ENCODE results near the gene CCDC154. TPM values are rescaled to one million over a fixed set of nuclear protein-coding genes. Genes with fewer than 3 reads are reported as not detected.

The CCDC154 gene
- total RNA-seq, 1 donor from 2014 or later: under 0.01 TPM

DNA sequence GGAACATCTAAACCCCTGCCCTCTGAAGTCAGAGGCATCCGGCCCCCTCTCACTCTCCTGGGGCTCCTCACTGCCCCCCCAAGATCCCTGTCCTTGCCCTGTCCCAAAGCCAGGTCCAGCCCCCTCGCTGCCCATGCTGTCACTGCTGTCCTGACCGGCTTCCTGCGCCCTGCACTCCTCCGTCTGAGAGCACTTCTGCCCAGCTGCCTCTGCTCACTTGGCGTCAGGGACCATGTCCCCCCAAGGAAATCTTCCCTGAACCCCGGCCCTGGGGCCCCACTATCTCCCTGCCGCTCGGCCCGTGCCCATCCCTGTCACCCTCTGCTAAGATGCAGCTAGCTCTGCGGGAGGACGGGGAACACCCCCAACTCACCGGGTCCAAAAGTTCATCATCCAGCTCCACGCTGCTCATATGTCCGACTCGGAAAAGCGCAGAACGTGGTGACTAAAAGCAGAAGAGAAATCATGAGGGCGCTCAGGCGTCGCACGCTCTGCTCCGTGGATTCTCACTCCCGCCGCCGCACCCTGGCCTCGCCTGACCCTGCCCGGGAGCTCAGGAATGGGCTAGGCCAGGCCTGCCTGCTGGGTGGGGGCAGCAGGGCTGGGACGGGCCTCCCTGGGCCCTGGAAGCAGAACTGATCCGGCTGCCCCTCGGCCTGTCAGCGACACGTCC is 20.7 kb upstream of the CCDC154 start:
- DNase-seq (ENCODE audit: low read depth) (no peak), FAIRE-seq (no peak)
- TF ChIP-seq, protein P1, sequence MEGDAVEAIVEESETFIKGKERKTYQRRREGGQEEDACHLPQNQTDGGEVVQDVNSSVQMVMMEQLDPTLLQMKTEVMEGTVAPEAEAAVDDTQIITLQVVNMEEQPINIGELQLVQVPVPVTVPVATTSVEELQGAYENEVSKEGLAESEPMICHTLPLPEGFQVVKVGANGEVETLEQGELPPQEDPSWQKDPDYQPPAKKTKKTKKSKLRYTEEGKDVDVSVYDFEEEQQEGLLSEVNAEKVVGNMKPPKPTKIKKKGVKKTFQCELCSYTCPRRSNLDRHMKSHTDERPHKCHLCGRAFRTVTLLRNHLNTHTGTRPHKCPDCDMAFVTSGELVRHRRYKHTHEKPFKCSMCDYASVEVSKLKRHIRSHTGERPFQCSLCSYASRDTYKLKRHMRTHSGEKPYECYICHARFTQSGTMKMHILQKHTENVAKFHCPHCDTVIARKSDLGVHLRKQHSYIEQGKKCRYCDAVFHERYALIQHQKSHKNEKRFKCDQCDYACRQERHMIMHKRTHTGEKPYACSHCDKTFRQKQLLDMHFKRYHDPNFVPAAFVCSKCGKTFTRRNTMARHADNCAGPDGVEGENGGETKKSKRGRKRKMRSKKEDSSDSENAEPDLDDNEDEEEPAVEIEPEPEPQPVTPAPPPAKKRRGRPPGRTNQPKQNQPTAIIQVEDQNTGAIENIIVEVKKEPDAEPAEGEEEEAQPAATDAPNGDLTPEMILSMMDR (IDR thresholded peaks at IDR 0.05; ENCODE audit: insufficient read depth, low read length, severe bottlenecking): no peak
- H3K27me3 ChIP-seq (ENCODE audit: control insufficient read depth, insufficient read depth, low read length): no peaks in the 10 kb centered on the region
- no peak overlapping the region for H3K4me3 ChIP-seq (ENCODE audit: low read depth, low read length)
- H3K36me3 ChIP-seq (ENCODE audit: control insufficient read depth, insufficient read depth, low read length): peaks cover 4% of the 10 kb centered on the region

DNA sequence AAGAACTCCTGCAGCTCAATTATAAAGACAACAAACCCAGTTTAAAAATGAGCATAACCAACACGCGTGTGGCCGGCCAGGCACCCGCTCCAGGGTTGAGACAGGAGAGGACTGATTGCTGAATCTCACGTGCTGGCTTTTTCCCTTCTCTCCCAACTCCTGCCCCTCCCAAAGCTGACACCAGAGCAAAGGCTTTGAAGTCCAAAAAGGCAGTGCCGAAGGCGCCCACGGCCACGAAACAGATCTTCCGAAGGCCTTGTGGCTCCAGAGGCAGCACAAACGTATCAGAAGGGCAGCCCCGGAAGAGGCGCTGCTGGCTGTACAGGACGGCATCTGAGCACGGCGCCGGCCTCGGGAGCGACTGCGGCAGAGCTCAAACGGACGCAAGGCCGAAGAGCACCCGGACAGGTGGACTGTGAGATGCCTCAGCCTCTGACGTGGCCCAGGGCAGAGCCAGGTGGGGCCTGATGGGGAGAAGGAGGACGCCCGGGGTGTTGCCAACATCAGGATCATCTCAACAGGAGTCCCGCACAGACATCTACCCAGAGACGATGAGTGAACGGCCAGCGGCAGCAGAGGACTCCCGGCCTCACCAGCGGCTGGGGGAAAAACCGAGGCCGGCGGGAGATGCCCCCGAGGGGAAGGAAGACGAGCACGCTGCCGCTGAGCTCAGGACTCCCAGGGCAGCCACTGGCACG is 20.0 kb upstream of the CCDC154 start:
- TF ChIP-seq, protein P1 (IDR thresholded peaks at IDR 0.05; ENCODE audit: insufficient read depth, low read length, severe bottlenecking): no peak
- Histone ChIP-seq H3K36me3 (ENCODE audit: control insufficient read depth, insufficient read depth, low read length) (peaks cover 4% of the 10 kb centered on the region), H3K4me3 (ENCODE audit: low read depth, low read length) (no peak overlapping the region), H3K27me3 (ENCODE audit: control insufficient read depth, insufficient read depth, low read length) (no peaks in the 10 kb centered on the region)
- FAIRE-seq (no peak), DNase-seq (ENCODE audit: low read depth) (no peak)

DNA sequence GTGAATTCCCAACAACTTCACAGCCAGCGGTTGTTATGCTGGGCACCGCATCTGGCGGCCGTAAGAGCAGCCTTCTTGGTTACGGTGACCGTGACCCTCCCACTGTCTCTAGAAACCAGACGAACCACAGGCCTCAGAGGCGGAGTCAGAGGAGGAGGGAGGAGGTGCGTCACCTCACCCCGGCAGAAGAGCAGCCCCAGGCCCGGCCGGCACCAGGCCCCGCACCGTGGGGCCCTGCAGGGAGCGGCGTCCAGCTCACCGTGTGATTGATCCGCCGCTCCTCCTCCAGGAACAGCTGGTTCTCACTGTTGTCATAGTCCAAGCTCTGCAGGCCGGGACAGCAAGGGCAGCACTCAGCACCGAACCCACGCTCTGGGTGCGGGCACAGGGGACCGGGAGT is 16.8 kb upstream of the CCDC154 start:
- H3K27me3 ChIP-seq (ENCODE audit: control insufficient read depth, insufficient read depth, low read length): no peaks in the 10 kb centered on the region
- DNase-seq (ENCODE audit: low read depth) (no peak), FAIRE-seq (no peak)
- H3K36me3 ChIP-seq (ENCODE audit: control insufficient read depth, insufficient read depth, low read length): peaks cover 6% of the 10 kb centered on the region
- TF ChIP-seq, protein P1 (IDR thresholded peaks at IDR 0.05; ENCODE audit: insufficient read depth, low read length, severe bottlenecking): no peak
- H3K4me3 ChIP-seq (ENCODE audit: low read depth, low read length): no peak overlapping the region

DNA sequence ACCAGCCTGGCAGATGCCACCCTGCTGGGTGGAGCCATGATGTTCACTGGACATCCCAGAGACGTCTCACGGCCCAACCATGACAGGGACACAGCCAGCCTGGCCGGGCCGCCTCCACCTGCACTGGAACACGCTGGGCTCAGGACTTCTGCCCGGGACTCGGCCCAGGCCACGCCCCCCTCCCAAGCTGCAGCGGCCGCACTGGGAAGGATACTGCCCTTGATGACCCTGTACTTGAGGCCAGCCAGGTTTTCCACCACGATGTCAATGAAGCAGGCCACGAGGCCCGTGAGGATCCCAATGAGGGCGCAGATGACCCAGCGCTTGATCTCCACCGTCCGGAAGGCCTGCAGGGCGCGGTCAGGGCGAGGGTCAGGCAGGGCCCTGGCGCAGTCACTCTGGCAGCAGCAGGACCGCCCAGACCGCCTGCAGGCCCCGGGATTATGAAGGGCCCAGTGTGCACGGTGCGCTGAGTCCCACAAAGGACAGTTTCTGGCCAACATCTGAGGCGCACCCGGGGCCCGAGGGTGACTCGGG is 16.3 kb upstream of the CCDC154 start:
- DNase-seq (ENCODE audit: low read depth) (no peak), FAIRE-seq (no peak)
- no peaks in the 10 kb centered on the region for H3K27me3 ChIP-seq (ENCODE audit: control insufficient read depth, insufficient read depth, low read length)
- peaks cover 6% of the 10 kb centered on the region for H3K36me3 ChIP-seq (ENCODE audit: control insufficient read depth, insufficient read depth, low read length)
- TF ChIP-seq, protein P1 (IDR thresholded peaks at IDR 0.05; ENCODE audit: insufficient read depth, low read length, severe bottlenecking): no peak
- no peak overlapping the region for H3K4me3 ChIP-seq (ENCODE audit: low read depth, low read length)

DNA sequence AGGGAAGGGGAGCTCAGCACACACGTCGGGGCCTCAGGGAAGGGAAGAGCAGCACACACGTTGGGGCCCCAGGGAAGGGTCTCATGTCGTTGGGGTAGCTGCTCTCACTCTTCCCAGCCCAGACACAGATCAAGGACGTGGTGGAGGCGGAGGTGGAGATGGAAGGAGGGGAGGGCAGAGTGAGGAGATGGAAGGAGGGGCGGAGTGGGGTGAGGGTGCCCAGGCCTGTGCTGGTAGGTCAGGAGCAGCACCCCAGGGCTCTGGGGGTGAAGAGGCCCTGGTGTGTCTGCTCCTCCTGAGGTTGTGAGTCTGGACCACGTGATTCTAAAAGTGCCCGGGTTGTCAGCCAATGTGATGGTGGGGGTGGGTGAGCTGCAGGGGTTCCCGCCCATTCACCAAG is 15.6 kb upstream of the CCDC154 start:
- DNase-seq (ENCODE audit: low read depth): no peak
- Histone ChIP-seq H3K36me3 (ENCODE audit: control insufficient read depth, insufficient read depth, low read length) (peaks cover 6% of the 10 kb centered on the region), H3K4me3 (ENCODE audit: low read depth, low read length) (no peak overlapping the region), H3K27me3 (ENCODE audit: control insufficient read depth, insufficient read depth, low read length) (no peaks in the 10 kb centered on the region)
- TF ChIP-seq, protein P1 (IDR thresholded peaks at IDR 0.05; ENCODE audit: insufficient read depth, low read length, severe bottlenecking): no peak
- FAIRE-seq: no peak

Data from bronchial epithelial cell (primary cell).